HG03378 (cell line): ENCODE measurements around the gene ABLIM1.

ENCODE experiments used
- ATAC-seq: cut with Tn5 transposase; IDR thresholded peaks from one replicate; pipeline ENCODE4 v1.9.1; 2021; ENCODE audit warnings: mild to moderate bottlenecking, moderate library complexity; ENCODE audit not compliant: unreplicated experiment

ABLIM1 gene

GRCh38 chr10:114551636-114551972 lies 106.5 kb downstream of the ABLIM1 start:
- ATAC-seq: no peak

GRCh38 chr10:114550756-114551635 lies 107.1 kb downstream of the ABLIM1 start:
- ATAC-seq: no peak

- no peak for ATAC-seq
Measured at GRCh38 chr10:114548662-114549061, 109.4 kb downstream of the ABLIM1 start.

GRCh38 chr10:114547514-114547913 lies 110.6 kb downstream of the ABLIM1 start:
- ATAC-seq: no peak

GRCh38 chr10:114547056-114547455 lies 111.0 kb downstream of the ABLIM1 start:
- no peak for ATAC-seq

- no peak for ATAC-seq
Measured at GRCh38 chr10:114545819-114546218, 112.3 kb downstream of the ABLIM1 start.

- no peak for ATAC-seq
Measured at GRCh38 chr10:114545071-114545470, 113.0 kb downstream of the ABLIM1 start.

GRCh38 chr10:114544045-114544659 lies 113.9 kb downstream of the ABLIM1 start:
- ATAC-seq: peak; percentile 98

- ATAC-seq: no peak
Measured at GRCh38 chr10:114543456-114543855, 114.6 kb downstream of the ABLIM1 start.

- ATAC-seq: no peak
Measured at GRCh38 chr10:114542373-114542772, 115.7 kb downstream of the ABLIM1 start.

- ATAC-seq: no peak
Measured at GRCh38 chr10:114541797-114542160, 116.3 kb downstream of the ABLIM1 start.

GRCh38 chr10:114541081-114541796 lies 116.8 kb downstream of the ABLIM1 start:
- ATAC-seq: no peak

GRCh38 chr10:114540236-114540635 lies 117.8 kb downstream of the ABLIM1 start:
- no peak for ATAC-seq

- no peak for ATAC-seq
Measured at GRCh38 chr10:114539623-114540022, 118.5 kb downstream of the ABLIM1 start.

GRCh38 chr10:114538181-114538906 lies 119.7 kb downstream of the ABLIM1 start:
- ATAC-seq: no peak

- ATAC-seq: no peak
Measured at GRCh38 chr10:114537736-114538135, 120.3 kb downstream of the ABLIM1 start.

GRCh38 chr10:114534571-114534981 lies 123.5 kb downstream of the ABLIM1 start:
- no peak for ATAC-seq

- no peak for ATAC-seq
Measured at GRCh38 chr10:114532226-114532625, 125.8 kb downstream of the ABLIM1 start.

- ATAC-seq: peak; percentile 95
Measured at GRCh38 chr10:114526504-114527238, 131.4 kb downstream of the ABLIM1 start.

GRCh38 chr10:114526126-114526503 lies 132.0 kb downstream of the ABLIM1 start:
- ATAC-seq: peak; percentile 36
